Activated CD8-positive, alpha-beta memory T cell treated with anti-CD3 and anti-CD28 coated beads, Interleukin-2, amount 50 U/mL, for 1 hour (primary cell): ENCODE measurements around the gene GALK2.
"Not testable (repeated sequence)": the region's sequence is repeated elsewhere in the genome, so short reads cannot be mapped to it uniquely, and the experiment has no call there.

Source experiments
- DNase-seq: peaks from one replicate; pipeline ENCODE4 v3.0.0-alpha.2; 2020; ENCODE audit errors: extremely low read depth

The GALK2 gene

GRCh38 chr15:49223536-49224274, 53.7 kb downstream of the GALK2 start:
- no peak for DNase-seq

- no peak for DNase-seq
Observed at GRCh38 chr15:49225572-49226281, 55.7 kb downstream of the GALK2 start.

GRCh38 chr15:49227602-49228001, 57.6 kb downstream of the GALK2 start:
- no peak for DNase-seq

- DNase-seq, result no peak
Observed at GRCh38 chr15:49229922-49230321, 59.9 kb downstream of the GALK2 start.

GRCh38 chr15:49232236-49232806, 62.3 kb downstream of the GALK2 start:
- DNase-seq, result no peak

GRCh38 chr15:49235446-49236124, 65.5 kb downstream of the GALK2 start:
- peak; percentile 8 for DNase-seq

GRCh38 chr15:49236869-49237268, 66.8 kb downstream of the GALK2 start:
- DNase-seq, result no peak

GRCh38 chr15:49238342-49238741, 68.3 kb downstream of the GALK2 start:
- DNase-seq, result no peak

GRCh38 chr15:49239105-49239504, 69.1 kb downstream of the GALK2 start:
- no peak for DNase-seq

- DNase-seq, result no peak
Observed at GRCh38 chr15:49242820-49243219, 72.8 kb downstream of the GALK2 start.

- DNase-seq, result no peak
Observed at GRCh38 chr15:49247556-49248110, 77.6 kb downstream of the GALK2 start.

- DNase-seq, result no peak
Observed at GRCh38 chr15:49248291-49248690, 78.2 kb downstream of the GALK2 start.

- no peak for DNase-seq
Observed at GRCh38 chr15:49255966-49256759, 86.1 kb downstream of the GALK2 start.

- DNase-seq, result not testable (repeated sequence)
Observed at GRCh38 chr15:49265117-49265516, 95.1 kb downstream of the GALK2 start.

- no peak for DNase-seq
Observed at GRCh38 chr15:49265911-49266310, 95.9 kb downstream of the GALK2 start.

GRCh38 chr15:49270541-49271421, 100.7 kb downstream of the GALK2 start:
- no peak for DNase-seq

- no peak for DNase-seq
Observed at GRCh38 chr15:49273734-49274318, 103.8 kb downstream of the GALK2 start.

GRCh38 chr15:49278751-49279150, 108.7 kb downstream of the GALK2 start:
- no peak for DNase-seq

GRCh38 chr15:49279521-49280456, 109.7 kb downstream of the GALK2 start:
- DNase-seq, result no peak
